GM18502 (cell line): ENCODE results near the gene SMIM31.

Source experiments
- ATAC-seq: cut with Tn5 transposase; IDR thresholded peaks from one replicate; pipeline ENCODE4 v1.9.1; 2021; ENCODE audit warnings: mild to moderate bottlenecking; ENCODE audit not compliant: unreplicated experiment, poor library complexity

SMIM31 gene

DNA sequence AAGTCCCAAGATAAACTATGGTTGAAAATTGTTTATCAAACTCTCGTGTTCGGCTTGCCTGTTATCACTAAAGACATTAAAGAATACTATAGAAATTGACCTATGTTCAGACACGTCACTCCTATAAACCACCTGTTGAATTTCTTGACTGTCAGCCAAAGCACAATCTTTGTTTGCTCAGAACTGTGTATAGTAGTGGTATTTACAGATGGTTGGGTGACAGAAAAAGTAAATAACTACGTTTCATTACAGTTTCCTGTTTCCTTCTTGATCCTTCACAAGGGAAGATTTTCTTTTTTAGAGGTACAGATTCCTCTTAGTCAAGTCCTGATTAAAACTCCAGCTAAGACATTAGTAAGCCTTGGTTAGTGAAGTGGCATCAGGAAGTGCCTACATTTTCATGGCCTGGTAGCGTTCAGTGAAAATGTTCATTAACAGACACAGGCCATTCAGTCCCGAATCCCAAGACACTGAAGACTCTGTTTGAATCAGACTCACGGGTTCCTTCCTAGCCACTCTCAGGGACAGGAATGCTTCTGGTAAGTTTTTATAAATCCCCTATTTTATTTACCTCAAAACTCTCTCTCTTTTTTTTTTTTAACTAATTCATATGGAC, at the start of gene SMIM31:
Gene SMIM31 (plus strand): TSS at position 259 of the 616 bp plus-strand sequence. CDS start 16,313 bp downstream, outside the sequence.
- no peak for ATAC-seq

DNA sequence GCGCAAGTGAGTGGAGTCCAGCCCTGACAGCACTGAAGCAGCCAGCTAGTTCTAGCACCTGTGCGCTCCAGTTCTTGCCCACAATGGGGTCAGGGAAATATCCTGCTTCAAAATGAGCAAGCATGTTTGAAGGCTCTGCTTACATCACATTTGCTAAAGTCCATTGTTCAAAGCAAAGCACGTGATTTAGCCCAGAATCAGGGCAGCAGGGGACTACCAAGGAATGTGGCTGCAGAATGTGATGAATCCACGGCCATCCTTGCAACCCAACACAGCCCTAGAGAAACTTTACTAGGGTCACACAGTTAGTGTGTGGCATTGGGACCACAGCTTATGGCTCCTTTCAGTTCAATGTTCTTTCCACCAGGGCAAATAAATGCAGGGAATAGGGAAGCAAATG, 47.3 kb upstream of the SMIM31 start:
- ATAC-seq, result no peak

DNA sequence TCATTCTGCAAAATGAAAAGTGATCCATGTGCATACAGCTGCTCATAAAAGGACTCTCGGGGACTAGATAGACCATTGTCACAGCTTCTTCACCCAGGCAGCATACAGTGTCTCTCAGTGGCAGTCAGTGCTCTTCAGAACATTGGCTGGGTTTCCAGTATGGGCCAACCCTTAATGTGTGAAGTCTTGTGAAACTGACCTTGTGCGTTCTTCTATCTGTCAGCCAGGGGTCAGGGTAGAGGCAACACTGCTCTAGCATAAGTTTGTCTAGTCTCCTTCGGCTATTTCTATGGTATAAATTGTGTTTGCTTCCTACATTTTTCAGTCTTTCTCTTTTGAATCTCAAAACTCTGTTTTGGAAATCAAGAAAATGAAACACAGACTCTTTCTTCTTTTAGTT, 37.0 kb upstream of the SMIM31 start:
- ATAC-seq, result peak; percentile 43

DNA sequence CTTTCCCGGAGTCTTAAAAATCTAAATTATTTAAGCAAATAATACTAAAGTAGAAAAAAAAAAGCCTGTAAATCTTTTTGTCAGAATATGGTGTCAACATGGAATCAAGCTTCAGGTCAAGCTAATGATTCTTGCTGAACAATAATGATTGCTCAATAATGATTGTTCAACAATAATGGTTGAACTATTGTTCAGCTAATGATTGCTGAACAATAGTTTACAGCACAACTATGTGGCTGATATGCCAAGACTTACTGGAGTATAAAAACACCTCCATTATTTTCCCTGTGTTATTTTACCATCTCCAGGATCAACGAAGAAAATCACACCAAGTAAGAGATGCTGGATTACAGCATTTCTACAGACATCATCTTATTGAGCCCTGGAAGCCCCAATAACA, 35.1 kb upstream of the SMIM31 start:
- no peak for ATAC-seq

DNA sequence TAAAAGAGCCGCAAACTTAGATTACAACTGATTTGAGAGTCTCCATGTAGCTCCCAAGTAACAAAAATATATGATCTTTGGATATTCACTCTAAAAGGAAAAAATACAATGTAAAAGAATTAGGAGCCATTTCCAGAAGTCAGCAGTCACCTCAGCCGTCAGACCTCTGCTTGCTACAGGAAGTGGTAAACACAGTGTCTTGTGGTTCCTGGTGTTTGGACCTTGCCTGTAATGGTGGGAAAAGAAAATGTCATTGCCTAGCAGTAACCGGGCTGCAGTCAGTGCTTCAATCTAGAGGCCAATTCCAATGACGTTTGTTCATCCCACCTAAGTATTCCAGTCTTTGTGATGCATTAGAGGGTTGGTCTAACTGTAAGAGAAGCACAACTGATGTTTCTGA, 28.9 kb upstream of the SMIM31 start:
- peak; percentile 60 for ATAC-seq

DNA sequence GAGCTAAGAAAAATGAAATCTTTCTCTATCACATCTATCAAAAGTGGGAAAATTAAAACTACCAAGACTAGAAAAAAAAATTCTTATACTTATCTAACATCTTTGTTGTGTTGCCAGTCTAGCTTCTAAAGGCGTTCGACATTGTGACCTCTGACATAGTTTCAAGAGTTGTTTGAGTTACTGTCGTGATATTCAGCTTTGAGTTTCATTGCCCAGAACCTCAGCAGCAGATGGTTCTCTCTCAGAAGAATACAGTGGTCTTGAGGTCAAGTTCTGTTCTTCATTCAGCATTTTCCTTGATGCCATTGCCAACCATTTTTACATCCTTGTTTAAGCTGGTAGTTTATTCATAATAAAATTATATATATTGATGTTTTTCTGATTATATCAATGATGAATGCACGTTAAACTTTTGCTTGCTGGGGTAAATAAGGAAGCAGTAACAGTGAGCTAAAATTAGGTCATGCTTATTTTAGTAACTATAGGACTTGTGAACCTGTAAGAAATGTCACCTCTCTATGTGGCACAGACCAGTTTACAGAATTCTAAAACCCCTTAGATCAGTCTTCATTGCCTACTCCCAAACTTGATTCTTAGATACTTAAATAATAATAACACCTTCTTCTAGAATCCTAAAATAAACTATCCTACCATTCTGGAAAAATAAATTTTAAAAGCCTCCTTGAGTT, 23.1 kb upstream of the SMIM31 start:
- ATAC-seq, result no peak

DNA sequence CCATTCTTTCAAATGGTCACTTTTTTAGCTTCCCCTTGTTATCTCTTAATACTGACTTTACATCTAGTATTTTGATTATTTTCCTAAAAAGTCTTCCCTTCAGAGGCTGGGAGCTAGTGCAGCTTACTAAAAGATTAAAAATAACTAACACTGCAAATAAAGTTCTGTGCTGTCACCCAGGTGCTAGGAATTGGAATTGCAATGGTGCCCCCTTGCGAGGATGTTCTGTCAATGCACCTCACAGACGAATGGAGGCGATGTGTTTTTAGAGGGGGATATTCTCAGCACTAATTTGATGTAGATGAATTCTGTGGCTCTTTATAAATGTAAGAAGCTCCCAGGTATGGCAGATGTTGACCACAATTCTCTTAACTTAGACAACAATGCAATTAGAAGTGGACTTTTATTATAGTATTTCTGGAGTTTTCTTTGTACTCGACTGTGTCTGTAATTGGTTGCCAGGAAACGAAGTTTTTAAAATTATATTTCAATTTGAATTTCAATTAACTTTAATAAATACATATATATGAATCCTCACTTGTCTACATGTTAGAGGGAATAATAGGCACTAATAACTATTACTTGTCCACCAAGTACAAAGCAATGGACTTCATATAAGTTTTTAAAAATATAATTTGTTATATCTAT, 22.0 kb upstream of the SMIM31 start:
- peak; percentile 85 for ATAC-seq

DNA sequence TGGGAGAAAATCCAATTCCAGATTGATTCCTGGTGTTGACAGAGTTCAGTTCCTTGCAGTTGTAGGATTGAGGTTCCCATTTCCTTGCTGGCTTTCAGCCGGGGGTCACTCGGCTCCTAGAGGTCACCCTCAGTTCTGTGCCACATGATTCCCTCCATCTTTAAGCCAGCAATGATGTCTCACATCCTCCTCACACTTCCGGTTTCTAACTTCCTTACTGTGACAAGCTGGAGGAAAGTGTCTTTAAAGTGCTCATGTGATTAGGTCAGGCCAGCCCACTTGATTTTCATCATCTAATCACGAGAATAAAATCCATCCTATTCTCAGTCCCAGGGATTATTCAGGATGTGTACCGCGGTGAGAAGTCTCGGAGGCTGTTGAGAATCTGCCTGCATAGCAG, 19.4 kb upstream of the SMIM31 start:
- ATAC-seq, result no peak

DNA sequence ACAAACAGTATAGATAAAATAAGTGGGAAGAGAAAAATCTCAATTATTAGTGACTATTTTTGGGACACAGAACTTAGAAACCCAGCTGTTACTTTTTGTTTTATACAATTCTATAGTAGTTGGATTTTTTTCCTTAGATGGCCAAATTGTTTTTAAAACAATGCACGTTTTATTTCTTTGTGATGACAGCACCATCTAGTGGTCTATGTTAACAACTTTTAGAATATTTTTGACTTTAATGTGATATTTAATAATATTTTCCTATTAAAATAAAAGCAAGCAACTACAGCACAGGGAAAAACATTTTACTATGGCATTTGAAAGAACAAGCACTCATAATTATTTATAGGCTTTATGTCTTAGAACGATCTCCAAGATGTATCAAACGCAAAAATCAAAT, 5.6 kb upstream of the SMIM31 start:
- ATAC-seq, result no peak

DNA sequence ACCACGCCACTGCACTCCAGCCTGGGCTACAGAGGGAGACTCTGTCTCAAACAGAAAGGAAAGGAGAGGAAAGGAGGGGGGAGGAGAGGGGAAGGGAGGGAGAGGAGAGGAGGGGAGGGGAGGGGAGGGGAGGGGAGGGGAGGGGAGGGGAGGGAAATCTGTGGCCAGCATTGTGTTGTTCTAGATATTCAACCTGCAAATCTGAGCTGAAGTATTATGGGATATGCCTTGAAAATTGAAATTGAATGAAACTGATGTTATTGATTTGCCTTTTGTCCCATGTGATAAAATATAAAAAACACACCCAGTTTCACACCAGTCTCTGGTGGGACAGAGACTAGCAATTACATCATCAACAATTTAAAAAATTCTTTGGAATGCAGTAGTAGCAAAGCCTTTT, 1.5 kb downstream of the SMIM31 start:
- ATAC-seq, result no peak

DNA sequence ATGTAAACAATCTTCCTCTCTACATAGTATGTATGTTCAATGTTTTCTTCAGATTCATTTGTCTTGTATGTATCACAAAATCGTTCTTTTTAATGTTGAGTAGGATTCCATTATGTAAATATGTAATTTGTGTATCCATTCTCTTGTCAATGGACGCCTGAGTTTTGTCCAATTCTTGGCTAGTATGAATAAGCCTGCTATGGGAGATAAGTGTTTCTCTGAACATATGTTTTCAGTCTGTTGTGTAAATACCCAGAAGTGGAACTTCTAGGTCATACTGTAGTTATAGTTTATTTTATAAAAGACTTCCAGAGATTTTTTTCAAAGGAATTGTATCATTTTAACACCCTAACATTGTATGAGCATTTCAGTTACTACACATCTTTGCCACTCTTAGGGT, 2.8 kb downstream of the SMIM31 start:
- ATAC-seq, result no peak

DNA sequence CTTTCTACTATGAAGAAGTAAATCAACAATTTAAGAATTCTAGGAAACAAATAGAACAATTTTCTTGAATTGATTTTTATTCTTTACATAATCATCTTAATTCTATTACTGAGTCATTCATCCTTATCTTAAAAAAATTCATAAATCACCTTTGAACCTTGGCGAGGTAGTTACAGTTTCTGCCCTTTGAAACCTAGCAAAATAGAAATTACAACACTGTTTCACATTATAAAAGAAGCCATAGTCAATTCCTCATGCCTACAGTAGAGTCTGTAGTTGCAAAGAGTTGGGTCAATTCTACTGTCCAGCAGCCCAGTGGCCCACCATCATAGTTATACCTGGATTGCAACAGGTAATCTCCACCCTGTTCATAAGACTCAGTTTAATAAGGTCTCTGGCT, 7.3 kb downstream of the SMIM31 start:
- ATAC-seq, result no peak

DNA sequence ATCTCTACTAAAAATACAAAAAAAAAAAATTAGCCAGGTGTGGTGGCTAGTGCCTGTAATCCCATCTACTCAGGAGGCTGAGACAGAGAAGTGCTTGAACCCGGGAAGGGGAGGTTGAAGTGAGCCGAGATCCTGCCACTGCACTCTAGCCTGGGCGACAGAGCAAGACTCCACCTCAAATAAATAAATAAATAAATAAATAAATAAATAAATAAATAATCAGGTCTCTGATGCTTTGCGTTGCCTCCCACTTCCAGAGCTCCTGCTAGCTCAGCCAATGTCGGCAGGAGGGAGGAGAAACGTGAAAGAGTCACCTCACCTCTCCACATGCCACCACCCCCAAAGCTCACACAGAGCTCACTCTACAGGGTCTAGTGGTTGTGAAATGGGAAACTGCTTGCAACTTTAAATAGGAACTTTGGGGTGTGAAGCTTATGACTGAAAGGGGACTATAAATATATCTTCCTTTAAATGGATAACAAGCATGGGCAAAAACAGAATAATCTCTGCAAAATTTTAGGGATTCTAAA, 7.9 kb downstream of the SMIM31 start:
- no peak for ATAC-seq

DNA sequence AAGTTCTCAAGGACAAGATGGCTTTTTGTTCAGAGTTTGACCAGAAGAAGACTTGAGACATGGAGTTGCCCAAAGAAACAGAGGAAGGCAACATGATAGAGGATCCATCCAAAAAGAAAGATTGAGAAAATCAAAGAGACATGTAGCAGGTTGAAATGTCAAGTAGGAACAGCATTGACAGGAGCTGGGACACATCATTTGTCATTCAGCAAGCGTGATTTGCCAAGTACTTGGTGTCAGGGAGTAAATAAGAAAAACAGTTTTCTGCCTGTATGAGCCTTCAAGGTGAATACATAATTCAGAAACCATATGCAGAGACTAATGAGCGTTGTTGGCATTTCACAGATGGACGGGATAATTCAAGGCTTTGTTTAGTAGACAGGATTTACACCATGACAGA, 11.2 kb downstream of the SMIM31 start:
- no peak for ATAC-seq

DNA sequence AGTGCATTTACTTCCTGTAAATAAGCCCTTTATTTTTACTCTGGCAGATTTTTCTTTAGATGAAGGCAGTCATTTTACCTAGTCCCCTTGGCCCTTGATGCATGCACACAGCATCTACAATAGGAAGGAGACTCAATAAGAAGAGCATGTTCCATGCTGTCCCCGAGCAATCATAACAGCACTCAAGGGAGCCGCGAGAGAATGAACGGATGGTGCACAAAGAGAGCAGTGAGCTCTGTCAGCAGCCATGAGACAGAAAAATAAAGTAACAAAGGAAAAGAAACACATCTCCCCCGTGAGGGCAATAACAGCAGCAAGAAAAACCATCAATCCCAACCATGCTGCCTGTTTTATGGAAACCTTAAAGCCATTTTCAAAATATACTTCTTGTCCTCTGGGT, 11.9 kb downstream of the SMIM31 start:
- ATAC-seq, result no peak

DNA sequence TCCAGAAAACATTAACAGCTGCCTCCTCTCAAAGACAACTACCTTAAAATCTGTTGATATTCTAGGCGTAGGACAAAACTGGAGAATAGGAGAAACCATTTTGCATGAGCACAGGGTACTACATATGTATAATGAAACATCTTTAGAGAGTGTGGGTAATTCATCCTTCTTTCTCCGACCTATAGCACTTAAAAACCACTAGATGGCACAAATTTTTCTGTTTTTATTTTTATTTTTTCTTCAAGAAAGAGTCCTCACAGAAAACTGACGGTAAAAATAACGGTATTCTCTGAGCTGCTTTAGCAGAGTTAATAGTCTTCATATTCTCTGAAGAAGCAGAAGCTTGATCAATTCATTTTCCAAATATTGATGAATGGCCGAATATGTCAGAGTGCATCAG, 14.6 kb downstream of the SMIM31 start:
- ATAC-seq, result no peak

DNA sequence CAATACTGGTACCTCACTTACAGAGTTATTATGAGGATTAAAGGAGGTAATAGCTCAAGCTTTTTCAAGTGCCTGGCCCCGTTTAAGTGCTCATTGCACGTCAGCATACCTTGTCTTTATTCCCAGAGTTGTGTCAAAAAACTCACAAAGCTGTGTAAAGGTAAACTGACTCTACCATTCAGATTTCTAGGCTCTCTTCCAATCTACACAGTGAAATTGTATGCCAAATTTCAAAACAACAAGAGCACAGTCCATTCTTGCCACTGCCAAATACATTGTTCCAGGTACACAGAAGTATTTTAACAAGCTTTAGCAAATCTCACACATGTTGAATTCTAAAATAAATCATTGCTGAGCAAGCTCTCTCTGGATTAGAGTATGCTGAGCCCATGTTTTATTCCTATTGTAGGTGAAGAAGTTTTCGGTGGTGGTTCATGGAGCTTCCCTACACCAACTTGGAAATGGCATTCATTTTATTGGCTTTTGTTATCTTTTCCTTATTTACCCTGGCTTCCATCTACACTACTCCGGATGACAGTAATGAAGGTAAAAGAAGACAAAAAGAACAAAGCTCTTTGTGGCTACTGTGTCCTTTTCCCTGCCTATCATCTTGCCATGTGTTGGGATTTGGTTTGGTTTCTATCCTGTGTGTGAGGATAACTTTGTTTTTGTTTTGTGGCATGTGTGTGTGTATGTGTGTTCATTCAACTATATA, 16.2 kb downstream of the SMIM31 start:
- no peak for ATAC-seq

DNA sequence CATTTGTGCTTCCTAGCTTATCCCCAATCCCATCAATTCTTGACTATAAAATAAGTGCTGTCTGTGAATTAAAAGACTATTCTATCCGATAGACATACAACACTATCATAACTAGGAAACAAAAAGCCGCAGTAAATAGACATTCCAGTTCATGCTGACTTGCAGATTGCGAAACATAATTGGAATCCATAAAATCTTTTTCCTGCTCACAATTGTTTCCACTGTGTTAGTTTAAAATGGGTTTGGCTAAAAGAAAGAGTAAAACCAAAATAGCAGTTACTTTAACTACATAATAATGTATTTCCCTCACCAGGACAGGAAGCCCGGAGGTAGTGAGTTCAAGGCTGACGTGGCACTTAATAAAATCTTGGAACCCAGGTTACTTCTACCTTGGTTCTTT, 17.2 kb downstream of the SMIM31 start:
- no peak for ATAC-seq

DNA sequence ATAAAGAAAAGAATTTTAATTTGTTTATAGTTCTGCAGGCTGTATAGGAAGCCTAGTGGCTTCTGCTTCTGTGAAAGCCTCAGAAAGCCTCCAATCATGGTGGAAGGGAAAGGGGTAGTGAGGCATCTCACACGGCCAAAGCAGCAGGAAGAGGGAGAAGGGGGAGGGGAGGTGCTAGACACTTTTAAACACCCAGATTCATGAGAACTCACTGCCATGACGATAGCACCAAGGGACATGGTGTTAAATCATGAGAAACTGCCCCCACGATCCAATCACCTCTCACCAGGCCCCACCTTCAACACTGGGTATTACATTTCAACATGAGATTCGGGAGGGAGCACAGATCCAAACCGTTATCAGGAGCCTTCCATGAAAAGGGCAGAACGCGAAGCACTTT, 18.1 kb downstream of the SMIM31 start:
- no peak for ATAC-seq

DNA sequence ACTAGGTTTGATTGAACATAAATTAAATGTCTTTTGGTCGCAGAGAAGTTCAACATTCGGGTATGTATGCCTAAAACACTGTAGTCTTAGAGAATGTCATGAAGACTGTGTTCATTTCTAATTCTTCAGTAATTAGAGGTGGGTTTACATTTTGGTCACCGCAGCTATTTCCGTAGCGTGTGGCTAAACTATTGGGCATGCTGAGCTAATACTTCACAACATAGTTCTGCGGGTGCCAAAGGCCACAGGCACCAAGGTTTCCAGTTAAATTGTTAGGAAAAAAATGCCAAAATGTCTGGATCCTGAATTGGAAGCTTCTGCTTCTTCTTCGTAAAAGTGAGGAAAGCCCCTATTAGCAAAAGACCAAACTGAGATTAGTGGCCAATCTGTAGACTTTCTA, 25.1 kb downstream of the SMIM31 start:
- no peak for ATAC-seq

DNA sequence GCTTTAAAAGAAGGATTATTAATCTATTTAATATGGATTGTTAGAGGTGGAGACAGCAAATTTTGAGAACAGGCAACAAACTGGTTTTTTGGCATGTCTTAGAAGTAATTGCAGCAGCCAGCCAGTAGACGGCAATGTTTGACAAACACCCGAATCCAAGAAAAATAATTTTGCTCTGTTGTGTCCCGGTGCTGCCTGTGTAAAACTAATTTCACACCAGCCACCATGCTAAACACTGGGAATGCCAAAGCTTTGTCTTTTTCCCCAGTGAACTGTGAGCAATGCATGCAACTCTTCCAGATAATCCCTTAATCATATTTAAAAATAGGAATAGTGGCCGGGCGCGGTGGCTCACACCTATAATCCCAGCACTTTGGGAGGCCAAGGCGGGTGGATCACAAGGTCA, 25.9 kb downstream of the SMIM31 start:
- peak; percentile 71 for ATAC-seq
